Endodermal cell (in vitro differentiated cells): Measurements from ENCODE around the gene CENPX. TPM values are rescaled to one million over a fixed set of nuclear protein-coding genes. Genes with fewer than 3 reads are reported as not detected.

Experiments used
- DNase-seq: peaks from one replicate; pipeline ENCODE4 v3.0.0-alpha.2; 2017
- H3K27ac ChIP-seq: 2 replicates; pipeline ENCODE4 v1.5.1; 2013; ENCODE audit warnings: mild to moderate bottlenecking, low read depth, low read length, moderate library complexity
- H3K27me3 ChIP-seq: 2 replicates; pipeline ENCODE4 v1.6.1; 2013; ENCODE audit warnings: mild to moderate bottlenecking, low read length, moderate library complexity; ENCODE audit not compliant: insufficient read depth, control insufficient read depth, poor library complexity, severe bottlenecking
- H3K36me3 ChIP-seq: 2 replicates; pipeline ENCODE4 v1.7.0; 2013; ENCODE audit warnings: mild to moderate bottlenecking, low read length, moderate library complexity; ENCODE audit not compliant: control insufficient read depth, insufficient read depth
- H3K4me1 ChIP-seq: one replicate; pipeline ENCODE4 v1.7.0; 2013; ENCODE audit warnings: low read length; ENCODE audit not compliant: control insufficient read depth, insufficient read depth
- H3K4me3 ChIP-seq: 2 replicates; pipeline ENCODE4 v1.5.1; 2013; ENCODE audit warnings: mild to moderate bottlenecking, low read length, moderate library complexity
- H3K9ac ChIP-seq: 2 replicates; pipeline ENCODE4 v1.6.1; 2013; ENCODE audit warnings: mild to moderate bottlenecking, low read length, moderate library complexity; ENCODE audit not compliant: poor library complexity, severe bottlenecking; ENCODE audit errors: extremely low read depth
- H3K9me3 ChIP-seq: 2 replicates; pipeline ENCODE4 v1.6.1; 2013; ENCODE audit warnings: mild to moderate bottlenecking, low read length, moderate library complexity; ENCODE audit not compliant: control insufficient read depth
- H3K27ac Mint-ChIP-seq: 2 replicates; pipeline ENCODE4 v1.8.0; 2020; ENCODE audit warnings: mixed read lengths
- H3K27me3 Mint-ChIP-seq: 2 replicates; pipeline ENCODE4 v1.8.0; 2021; ENCODE audit warnings: mild to moderate bottlenecking, mixed read lengths; ENCODE audit not compliant: insufficient read depth
- H3K36me3 Mint-ChIP-seq: 2 replicates; pipeline ENCODE4 v1.8.0; 2020; ENCODE audit warnings: low read depth, mixed read lengths
- H3K4me1 Mint-ChIP-seq: 2 replicates; pipeline ENCODE4 v1.8.0; 2020; ENCODE audit warnings: mixed read lengths
- H3K4me3 Mint-ChIP-seq: 2 replicates; pipeline ENCODE4 v1.8.0; 2020; ENCODE audit warnings: mild to moderate bottlenecking, moderate library complexity, mixed read lengths
- H3K9me3 Mint-ChIP-seq: 2 replicates; pipeline ENCODE4 v1.8.0; 2020; ENCODE audit warnings: mild to moderate bottlenecking, mixed read lengths
- CTCF ChIP-seq: fragments of 200-600 bp; sonication (generic); conservative IDR thresholded peaks from 2 replicates; pipeline ENCODE4 v1.5.0; 2021; ENCODE audit warnings: antibody characterized with exemption, mild to moderate bottlenecking
- WGBS, 2 experiments: methylation state at CpG; one replicate each; pipeline versions ENCODE4 v1.1.5 to v1.1.7; 2013; ENCODE audit warnings: missing lambda C conversion rate in 2 of 2, mixed read lengths in 1 of 2; ENCODE audit not compliant: insufficient coverage in 1 of 2, insufficient read length in 1 of 2; 5-methylcytosine and 5-hydroxymethylcytosine counted together
- total RNA-seq, 2 donors: library from RNA; stranded (reverse); fragmentation: NEBNext Ultra II Directional in 1 of 2; extraction: Animal tissue kit (Norgen Biotek cat#: 25700) in 1 of 2; gene quantifications; 2 replicates in 1 of 2; 3 replicates in 1 of 2; pipeline ENCODE4 v1.2.1, GENCODE V29; 2021

CENPX gene
- total RNA-seq, 2 donors from 2014 or later: 80.0 to 85.0 TPM

- Mint-ChIP-seq H3K27ac (no peak overlapping the region), H3K4me3 (peak overlapping the region; percentile 78), H3K27me3 (no peaks in the 10 kb centered on the region), H3K9me3 (no peaks in the 10 kb centered on the region), H3K4me1 (peaks cover 4% of the 10 kb centered on the region), H3K36me3 (peaks cover 9% of the 10 kb centered on the region)
- no peak for DNase-seq
- H3K36me3 ChIP-seq: peaks cover 46% of the 10 kb centered on the region
- no peak for TF ChIP-seq CTCF
- H3K27me3 ChIP-seq: no peaks in the 10 kb centered on the region
- peak overlapping the region; percentile 89 for H3K4me3 ChIP-seq
- peak overlapping the region; percentile 71 for H3K9ac ChIP-seq
- no peaks in the 10 kb centered on the region for H3K9me3 ChIP-seq
- no peak overlapping the region for H3K27ac ChIP-seq
- 24 to 37% methylated on average over 14 to 19 of the region's 19 CpGs for WGBS, 2 experiments
- H3K4me1 ChIP-seq: no peaks in the 10 kb centered on the region
Measured at GRCh38 chr17:82052638-82053059, 30.0 kb upstream of the CENPX start.

GRCh38 chr17:82051776-82052637, 29.3 kb upstream of the CENPX start, which contains the start of the genes GPS1 and RFNG:
Gene GPS1, plus strand, starts transcription at chr17:82051898. Its CDS starts 34 bp downstream, at chr17:82051932.
Gene RFNG, minus strand, starts transcription at chr17:82051811. Its CDS starts 45 bp downstream, at chr17:82051766.
- H3K27ac ChIP-seq: no peak within 1 kb of the TSS
- no peaks in the 10 kb centered on the region for H3K9me3 Mint-ChIP-seq
- no peaks in the 10 kb centered on the region for H3K9me3 ChIP-seq
- peaks cover 52% of the 10 kb centered on the region for H3K36me3 ChIP-seq
- 0 to 1% methylated on average over 27 to 94 of the region's 94 CpGs for WGBS, 2 experiments
- no peaks in the 10 kb centered on the region for H3K4me1 ChIP-seq
- H3K9ac ChIP-seq: peak within 1 kb of the TSS; percentile 71
- H3K27me3 Mint-ChIP-seq: no peaks in the 10 kb centered on the region
- peak; percentile 93 for DNase-seq
- TF ChIP-seq CTCF: no peak
- peak within 1 kb of the TSS; percentile 78 for H3K4me3 Mint-ChIP-seq
- H3K36me3 Mint-ChIP-seq: peaks cover 14% of the 10 kb centered on the region
- no peaks in the 10 kb centered on the region for H3K27me3 ChIP-seq
- H3K4me3 ChIP-seq: peak within 1 kb of the TSS; percentile 89
- H3K4me1 Mint-ChIP-seq: peaks cover 4% of the 10 kb centered on the region
- H3K27ac Mint-ChIP-seq: peak within 1 kb of the TSS; percentile 61

- Histone ChIP-seq H3K4me1 (no peaks in the 10 kb centered on the region), H3K9ac (peak overlapping the region; percentile 44), H3K27ac (no peak overlapping the region), H3K4me3 (peak overlapping the region; percentile 82), H3K36me3 (peaks cover 51% of the 10 kb centered on the region), H3K9me3 (no peaks in the 10 kb centered on the region), H3K27me3 (no peaks in the 10 kb centered on the region)
- no peak for TF ChIP-seq CTCF
- Mint-ChIP-seq H3K4me3 (peak overlapping the region; percentile 78), H3K27ac (no peak overlapping the region), H3K27me3 (no peaks in the 10 kb centered on the region), H3K36me3 (peaks cover 16% of the 10 kb centered on the region), H3K9me3 (no peaks in the 10 kb centered on the region), H3K4me1 (peaks cover 4% of the 10 kb centered on the region)
- DNase-seq: peak; percentile 73
- WGBS, 2 experiments: 21 to 38% methylated on average over 19 to 79 of the region's 79 CpGs
Measured at GRCh38 chr17:82050761-82051641, 28.3 kb upstream of the CENPX start.
